ENCODE data around the gene CHFR.

DNA sequence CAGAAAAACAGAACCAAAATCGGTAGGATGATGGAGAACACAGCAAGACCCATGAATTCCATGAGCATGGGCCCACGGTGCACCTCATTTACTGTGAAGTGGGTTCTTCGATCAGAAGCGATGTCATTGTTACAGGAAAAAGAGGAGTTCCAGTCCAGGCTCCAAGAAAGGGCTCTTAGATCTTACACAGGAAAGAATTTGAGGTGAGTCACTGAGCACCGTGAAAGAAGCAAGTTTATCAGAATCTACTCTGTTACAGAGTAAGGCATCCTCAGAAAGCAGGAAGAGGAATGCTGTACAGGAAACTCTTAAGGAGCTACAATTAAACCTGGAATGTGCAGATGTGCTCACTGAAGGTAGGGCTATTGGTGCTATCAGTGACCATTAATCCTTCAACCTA, 11.6 kb upstream of the CHFR start:
- TF ChIP-seq, protein P1, sequence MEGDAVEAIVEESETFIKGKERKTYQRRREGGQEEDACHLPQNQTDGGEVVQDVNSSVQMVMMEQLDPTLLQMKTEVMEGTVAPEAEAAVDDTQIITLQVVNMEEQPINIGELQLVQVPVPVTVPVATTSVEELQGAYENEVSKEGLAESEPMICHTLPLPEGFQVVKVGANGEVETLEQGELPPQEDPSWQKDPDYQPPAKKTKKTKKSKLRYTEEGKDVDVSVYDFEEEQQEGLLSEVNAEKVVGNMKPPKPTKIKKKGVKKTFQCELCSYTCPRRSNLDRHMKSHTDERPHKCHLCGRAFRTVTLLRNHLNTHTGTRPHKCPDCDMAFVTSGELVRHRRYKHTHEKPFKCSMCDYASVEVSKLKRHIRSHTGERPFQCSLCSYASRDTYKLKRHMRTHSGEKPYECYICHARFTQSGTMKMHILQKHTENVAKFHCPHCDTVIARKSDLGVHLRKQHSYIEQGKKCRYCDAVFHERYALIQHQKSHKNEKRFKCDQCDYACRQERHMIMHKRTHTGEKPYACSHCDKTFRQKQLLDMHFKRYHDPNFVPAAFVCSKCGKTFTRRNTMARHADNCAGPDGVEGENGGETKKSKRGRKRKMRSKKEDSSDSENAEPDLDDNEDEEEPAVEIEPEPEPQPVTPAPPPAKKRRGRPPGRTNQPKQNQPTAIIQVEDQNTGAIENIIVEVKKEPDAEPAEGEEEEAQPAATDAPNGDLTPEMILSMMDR (IDR thresholded peaks at IDR 0.05; ENCODE audit: extremely low read depth in 1 of 2, insufficient read depth in 1 of 2, low read depth in 1 of 2, low read length in 2 of 2): no peak
- TF ChIP-seq POLR2A (IDR thresholded peaks at IDR 0.05; ENCODE audit: low read depth, low read length) (no peak), POLR2AphosphoS5 (IDR thresholded peaks at IDR 0.05; ENCODE audit: insufficient read depth, low read depth, low read length) (no peak), EZH2 (IDR thresholded peaks at IDR 0.05; ENCODE audit: borderline replicate concordance, low read depth, low read length, severe bottlenecking) (no peak)
- TF ChIP-seq, protein P2, sequence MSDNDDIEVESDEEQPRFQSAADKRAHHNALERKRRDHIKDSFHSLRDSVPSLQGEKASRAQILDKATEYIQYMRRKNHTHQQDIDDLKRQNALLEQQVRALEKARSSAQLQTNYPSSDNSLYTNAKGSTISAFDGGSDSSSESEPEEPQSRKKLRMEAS (IDR thresholded peaks at IDR 0.05; ENCODE audit: insufficient read depth, insufficient read length): no peak
